H54 (cell line): ENCODE data around the gene MT1B.

Experiments
- DNase-seq: peaks from one replicate; pipeline ENCODE4 v3.0.0; 2011; ENCODE audit warnings: low spot score, mixed read lengths; ENCODE audit not compliant: insufficient read length
- FAIRE-seq: peaks from 3 replicates; lab custom pipeline; 2011; peaks lifted over from hg19 to GRCh38; lab: Jason Lieb, UNC
- POLR2A ChIP-seq: IDR thresholded peaks from 2 replicates; pipeline ENCODE4 v1.6.1; 2011; ENCODE audit warnings: low read depth, mild to moderate bottlenecking, low read length

The MT1B gene

DNA sequence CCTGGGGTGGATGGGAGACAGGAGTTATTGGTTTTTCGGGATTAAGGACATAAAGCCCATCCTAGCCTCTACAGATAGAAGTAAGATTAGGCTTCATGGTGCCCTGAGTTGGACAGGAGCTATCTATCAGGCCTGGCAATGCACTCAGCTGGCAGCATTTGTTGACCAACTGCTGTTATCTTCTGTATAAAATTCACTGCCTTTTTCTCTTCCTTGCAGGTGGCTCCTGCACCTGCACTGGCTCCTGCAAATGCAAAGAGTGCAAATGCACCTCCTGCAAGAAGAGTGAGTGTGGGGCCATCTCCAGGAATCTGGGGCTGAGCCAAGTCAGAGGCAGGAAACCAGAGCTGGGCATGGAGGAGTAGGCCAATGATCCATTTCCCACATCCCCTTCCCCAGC, 12.6 kb upstream of the MT1B start:
- DNase-seq (no peak), FAIRE-seq (no peak)
- TF ChIP-seq POLR2A = no peak

DNA sequence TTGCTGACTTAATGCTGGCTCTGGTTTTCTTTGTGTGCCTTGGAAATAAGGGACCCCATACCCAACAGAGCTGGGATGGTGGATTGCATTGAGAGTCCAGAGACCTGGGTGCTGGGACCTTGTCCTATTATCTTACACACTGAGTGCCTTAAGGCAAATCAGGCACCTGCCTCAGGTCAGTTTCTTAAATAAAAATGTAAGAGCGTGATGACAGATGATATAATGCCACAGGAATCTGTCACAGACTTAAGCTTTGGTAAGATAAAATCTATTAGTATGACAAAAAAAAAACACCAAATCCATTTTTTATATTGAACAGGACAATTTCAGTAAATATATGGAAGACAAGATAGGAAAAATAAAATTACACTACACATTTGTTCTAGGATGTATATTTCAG, 11.6 kb upstream of the MT1B start:
- DNase-seq (no peak), FAIRE-seq (no peak)
- TF ChIP-seq POLR2A = no peak

DNA sequence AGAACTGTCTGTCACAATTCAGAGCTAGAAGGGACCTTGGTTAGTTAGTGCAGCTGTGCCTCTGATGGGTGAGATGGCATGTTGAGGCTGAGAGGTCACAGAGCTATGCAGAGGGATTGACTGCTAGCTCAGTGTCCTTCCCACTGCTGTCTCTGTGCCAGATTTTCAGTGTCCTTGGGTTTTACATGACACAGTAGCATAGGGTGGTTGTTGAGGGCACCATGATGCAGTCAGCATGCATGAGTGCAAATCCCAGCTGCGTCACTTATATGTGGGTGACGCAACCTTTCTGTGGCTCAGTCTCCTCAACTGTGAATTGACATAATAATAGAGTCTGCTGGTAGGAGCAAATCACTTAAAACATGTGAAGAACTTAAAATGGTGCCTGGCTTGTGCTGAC, 10.5 kb upstream of the MT1B start:
- FAIRE-seq (no peak), DNase-seq (no peak)
- no peak for TF ChIP-seq POLR2A

DNA sequence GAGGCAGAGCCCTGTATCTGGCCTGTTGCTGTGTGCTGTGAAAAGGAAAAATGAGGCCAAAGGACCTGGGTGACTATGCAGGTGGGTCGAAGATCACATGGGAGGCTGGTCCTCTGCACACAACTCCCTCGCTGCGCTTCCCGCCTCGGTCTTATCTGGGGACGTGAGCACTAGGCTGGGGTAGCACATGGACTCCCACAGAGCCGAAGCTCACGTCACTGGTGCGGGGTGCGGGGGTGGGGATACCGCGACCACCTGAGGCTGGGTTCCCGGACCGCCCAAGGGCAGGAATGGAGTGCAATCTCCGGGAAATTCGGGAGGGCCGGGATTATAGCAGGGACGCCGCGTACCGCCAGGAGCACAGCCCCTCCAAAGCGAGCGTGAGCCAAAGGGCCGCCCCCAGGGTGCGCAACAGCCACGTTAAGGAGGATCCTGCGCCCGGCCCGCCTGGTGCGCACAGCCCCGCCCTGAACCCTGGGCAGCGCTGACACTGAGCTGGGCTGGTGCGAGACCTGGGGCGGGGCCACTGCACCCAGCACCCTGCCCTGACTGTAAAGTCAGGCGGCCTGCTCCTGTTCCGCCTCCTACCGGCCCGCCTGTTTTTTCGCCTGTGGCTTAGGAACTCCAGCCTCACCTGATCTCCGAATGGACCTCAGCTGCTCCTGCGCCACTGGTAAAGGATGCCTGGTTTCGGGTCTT, 8.5 kb upstream of the MT1B start:
- no peak for DNase-seq
- TF ChIP-seq POLR2A = no peak
- no peak for FAIRE-seq

DNA sequence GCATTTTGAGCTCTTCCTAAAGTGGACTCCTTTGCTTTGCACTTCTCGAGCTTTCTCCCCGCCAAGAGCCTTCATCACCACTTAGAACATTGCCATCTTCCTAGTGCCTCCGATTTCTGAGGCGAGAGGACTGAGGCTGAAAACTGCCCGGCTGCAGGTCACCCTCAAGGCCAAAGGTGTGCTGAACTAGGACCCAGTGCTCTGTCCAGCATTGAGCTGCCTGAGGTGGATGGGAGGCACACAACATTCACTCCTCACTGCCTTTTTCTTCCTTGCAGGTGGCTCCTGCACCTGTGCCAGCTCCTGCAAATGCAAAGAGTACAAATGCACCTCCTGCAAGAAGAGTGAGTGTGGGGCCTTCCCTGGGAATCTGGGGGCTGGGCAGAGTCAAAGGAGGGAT, 7.9 kb upstream of the MT1B start:
- no peak for FAIRE-seq
- DNase-seq = no peak
- TF ChIP-seq POLR2A = no peak

DNA sequence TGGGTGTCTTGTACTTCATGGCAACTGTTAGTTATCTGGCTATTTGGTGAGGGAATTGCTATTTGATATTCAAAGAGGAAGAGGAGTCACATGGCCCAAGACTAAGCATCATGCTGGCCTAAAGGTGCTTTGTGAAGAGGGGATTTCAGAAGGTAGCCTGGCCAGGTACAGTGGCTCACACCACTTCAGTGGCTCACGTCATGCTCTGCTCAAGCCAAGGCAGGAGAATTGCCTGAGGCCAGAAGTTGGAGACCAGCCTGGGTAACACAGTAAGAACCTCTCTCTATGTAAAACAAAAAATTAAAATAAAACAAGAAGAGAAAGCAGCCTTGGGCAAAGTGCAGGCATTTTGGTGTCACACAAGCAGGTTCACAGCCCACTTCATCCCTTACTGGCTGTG, 6.4 kb upstream of the MT1B start:
- FAIRE-seq (no peak), DNase-seq (no peak)
- no peak for TF ChIP-seq POLR2A

DNA sequence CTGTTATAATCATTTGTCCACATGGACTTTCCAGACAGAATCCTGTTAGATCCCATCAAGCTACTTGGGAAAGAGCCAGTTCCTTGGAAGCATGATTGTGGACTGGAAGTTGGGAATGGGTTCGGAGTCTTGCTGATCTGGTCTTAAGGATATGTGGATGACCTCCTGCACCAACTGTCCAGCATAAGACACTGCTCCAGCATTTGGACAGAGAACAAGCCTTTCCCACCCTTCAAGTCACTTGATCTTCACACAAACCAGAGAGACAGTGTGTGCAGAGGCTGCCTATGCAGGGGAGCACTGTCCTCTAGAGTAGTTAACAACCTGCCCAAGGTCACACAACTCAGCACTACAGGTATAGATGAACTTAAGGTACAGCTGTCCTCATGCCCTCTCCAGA, 5.8 kb upstream of the MT1B start:
- no peak for FAIRE-seq
- DNase-seq = no peak
- no peak for TF ChIP-seq POLR2A

DNA sequence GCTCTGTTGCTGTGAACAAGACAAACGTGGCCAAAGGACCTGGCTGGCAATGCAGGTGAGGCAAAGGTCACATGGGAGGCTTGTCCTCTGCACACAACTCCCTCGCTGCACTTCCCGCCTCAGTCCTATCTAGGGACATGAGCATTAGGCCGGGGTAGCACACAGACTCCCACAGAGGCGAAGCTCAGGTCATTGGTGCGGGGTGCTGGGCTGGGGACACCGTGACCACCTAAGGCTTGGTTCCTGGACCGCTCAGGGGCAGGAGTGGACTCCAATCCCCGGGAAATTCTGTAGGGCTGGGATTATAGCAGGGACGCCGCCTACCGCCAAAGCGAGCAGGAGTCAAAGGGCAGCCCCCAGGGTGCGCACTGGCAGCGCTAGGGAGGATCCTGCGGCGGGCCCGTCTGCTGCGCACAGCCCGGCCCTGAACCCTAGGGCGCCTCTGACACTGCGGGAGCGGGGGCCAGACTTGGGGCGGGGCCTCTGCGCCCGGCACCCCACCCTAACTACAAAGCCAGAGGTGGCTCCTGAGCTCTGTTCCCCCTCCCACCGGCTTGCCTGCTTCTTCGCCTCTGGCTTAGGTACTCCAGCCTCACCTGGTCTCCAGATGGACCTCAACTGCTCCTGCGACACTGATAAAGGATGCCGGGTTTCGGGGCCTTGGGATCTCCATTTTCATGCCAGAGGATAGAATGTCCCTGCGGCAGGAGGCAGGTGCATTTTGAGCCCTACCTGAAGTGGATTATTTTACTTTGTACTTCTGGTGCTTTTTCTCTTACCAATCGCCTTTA, 3.9 kb upstream of the MT1B start:
- no peak for TF ChIP-seq POLR2A
- FAIRE-seq = no peak
- no peak for DNase-seq

DNA sequence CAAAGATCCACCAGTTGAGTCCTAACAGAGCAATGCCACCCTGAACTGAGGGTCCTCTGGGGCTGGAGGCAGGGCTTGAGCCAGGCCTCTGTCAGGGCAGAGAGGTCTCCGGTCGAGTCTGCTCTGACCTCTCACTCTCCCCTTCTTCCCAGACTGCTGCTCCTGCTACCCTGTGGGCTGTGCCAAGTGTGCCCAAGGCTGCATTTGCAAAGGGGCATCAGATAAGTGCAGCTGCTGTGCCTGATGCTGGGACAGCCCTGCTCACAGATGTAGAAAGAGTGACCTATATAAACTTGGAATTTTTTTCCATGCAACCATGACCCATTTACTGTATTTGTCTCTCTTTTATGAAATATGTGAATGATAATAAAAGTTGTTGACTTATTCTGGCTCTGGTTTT, 2.4 kb upstream of the MT1B start:
- no peak for FAIRE-seq
- no peak for DNase-seq
- TF ChIP-seq POLR2A = no peak

DNA sequence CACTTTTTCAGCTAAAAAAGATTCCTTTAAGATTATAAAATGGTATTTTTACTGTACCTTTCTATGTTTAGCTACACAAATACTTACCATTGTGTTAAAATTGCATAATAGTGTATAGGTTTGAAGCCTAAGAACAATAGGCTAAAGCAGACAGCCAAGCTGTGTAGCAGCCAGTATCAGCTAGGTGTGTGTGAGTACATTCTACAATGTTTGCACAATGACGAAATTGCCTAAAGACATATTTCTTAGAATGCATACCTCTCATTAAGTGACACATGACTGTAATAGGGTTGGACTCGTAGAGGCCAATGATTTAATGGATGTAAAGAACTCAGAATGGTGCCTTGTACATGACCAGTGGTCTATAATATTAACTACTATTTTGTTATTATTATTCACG, 1.9 kb upstream of the MT1B start:
- FAIRE-seq = no peak
- DNase-seq = no peak
- no peak for TF ChIP-seq POLR2A

DNA sequence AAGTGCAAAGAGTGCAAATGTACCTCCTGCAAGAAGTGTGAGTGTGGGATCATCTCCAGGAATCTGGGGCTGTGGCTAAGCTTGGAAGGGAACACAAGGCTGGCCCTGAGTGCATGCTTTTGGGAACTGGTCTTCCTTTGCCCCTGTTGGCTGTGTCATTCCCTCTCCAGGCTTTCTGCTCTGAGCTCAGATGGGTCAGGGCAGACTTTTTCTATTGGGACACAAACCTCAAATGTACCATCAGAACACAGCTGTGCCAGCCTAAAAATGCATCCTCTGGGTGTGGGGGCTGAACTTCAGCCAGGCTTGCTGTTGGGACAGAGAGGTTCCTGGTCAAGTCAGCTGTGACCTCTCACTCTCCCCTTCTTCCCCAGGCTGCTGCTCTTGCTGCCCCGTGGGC, 914 bp downstream of the MT1B start:
- TF ChIP-seq POLR2A = no peak
- DNase-seq (no peak), FAIRE-seq (no peak)

DNA sequence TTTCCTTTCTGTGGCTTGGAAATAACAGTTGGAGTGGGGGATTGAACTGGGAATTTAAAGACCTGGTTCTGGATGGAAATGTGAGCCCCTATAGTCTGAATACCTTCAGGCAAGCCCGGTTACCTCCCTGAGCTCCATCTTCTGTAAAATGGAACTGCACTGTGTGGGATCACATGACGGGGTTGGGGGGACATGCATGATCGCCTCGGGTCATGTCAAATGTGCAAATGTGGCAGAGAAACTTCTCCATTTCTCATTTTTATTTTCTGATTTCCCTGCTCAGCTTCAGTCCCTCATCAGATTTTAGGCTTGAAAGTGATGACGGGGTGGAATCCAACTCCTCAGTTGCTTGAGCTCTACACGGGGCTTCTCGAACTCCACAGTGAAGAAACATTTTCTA, 1.5 kb downstream of the MT1B start:
- FAIRE-seq = no peak
- DNase-seq = no peak
- TF ChIP-seq POLR2A = no peak

DNA sequence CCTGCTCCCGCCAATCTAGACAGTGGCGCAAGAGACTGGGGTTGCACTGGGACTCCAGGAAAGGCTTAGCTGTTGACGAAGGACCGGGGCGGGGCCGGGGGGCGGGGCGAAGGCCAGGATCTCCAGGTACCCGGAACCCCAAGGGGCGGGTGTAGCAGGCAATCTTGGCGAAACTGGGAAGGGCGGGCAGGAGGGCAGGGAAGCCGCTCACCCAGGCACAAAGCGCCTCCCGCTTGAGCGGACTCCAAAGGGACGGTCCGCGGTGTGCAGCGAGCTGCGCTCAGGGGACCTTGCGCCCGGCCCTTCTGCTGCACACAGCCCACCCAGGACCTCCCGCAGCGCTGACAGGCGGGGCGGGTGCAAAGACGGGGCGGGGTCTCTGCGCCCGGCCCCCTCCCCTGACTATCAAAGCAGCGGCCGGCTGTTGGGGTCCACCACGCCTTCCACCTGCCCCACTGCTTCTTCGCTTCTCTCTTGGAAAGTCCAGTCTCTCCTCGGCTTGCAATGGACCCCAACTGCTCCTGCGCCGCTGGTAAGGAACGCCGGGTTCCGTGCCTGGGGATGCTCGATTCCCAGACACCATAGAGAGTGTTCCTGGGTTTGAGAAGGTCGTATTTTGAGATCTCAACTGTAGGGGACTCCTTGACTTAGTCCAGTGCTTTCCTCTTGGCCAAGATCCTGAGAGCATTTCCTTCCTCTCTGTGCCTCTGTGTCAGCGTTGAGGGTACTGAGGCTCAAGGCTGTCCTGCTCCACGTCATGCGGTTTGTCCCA, 6.1 kb downstream of the MT1B start, which contains the start of gene MT1F:
MT1F (plus strand) TSS at position 405 of the 772 bp plus-strand sequence; CDS start at position 505, 100 bp downstream.
- no peak for FAIRE-seq
- no peak for DNase-seq
- no peak for TF ChIP-seq POLR2A

DNA sequence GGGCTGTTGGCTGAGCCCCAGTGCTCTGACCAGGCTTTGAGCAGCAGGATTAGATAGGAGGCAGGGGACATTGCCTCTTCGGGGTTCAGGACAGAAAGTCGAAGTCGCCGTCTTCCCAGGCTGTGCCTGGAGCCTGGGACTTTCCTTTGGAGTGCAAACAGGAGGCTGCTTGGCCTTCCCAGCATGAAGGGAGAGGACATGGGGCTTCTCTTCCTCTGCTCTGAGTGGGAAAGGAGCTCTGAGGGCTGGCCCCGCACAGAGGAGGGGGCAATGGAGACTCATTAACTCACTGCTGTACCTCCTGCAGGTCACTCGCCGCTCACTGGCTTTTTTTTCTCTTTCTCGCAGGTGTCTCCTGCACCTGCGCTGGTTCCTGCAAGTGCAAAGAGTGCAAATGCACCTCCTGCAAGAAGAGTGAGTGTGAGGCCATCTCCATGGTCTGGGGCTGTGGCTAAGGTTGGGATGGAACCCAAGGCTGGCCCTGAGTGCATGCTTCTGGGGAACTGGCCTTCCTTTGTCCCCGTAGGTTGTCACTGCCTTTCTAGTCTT, 6.7 kb downstream of the MT1B start:
- DNase-seq (no peak), FAIRE-seq (no peak)
- no peak for TF ChIP-seq POLR2A
